GM21515 (cell line): ENCODE results near the gene SCNM1.
"Not testable (repeated sequence)": the region's sequence is repeated elsewhere in the genome, so short reads cannot be mapped to it uniquely, and the experiment has no call there.

Source experiments
- ATAC-seq: cut with Tn5 transposase; IDR thresholded peaks from one replicate; pipeline ENCODE4 v1.9.1; 2021; ENCODE audit not compliant: unreplicated experiment

The SCNM1 gene

DNA sequence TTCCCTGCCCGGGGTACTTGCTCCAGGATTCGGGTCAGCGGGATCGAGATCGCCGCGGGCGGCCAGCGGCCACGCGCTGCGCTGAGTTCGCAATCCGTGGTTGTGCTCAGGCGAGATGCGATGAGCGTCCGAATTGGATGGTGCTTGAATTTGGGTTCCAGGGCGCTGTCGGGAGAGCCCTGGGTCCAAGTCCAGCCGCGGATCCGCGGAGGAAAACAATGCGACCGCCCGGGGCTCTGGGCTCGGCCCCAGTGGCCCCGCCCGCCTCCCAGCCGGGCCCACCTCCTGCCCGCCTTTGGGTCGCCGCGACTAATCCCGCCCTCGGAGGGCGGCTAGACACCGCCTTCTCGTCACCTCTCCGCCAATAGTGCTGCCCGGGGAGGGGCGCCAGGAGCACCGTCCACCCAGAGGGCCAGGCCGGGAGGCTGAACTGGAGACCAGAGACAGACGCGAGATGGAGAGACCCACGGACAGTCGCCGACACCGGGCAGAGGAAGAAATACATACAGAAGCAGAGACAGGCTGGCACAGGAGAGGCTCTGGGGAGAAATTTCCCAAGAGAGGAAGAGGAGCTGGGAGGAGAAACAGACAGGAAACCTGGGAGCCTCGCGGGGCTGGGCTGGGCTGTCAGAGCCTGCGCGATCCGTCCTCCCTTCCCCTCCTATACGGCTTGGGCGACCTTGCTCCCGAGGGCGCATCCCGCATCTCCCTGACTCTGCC lies 19.4 kb upstream of the SCNM1 start, which contains the start of gene SEMA6C:
Gene SEMA6C, minus strand, starts transcription at position 220 of the 720 bp plus-strand sequence. CDS start 4,010 bp downstream, outside the sequence.
- peak; percentile 96 for ATAC-seq

DNA sequence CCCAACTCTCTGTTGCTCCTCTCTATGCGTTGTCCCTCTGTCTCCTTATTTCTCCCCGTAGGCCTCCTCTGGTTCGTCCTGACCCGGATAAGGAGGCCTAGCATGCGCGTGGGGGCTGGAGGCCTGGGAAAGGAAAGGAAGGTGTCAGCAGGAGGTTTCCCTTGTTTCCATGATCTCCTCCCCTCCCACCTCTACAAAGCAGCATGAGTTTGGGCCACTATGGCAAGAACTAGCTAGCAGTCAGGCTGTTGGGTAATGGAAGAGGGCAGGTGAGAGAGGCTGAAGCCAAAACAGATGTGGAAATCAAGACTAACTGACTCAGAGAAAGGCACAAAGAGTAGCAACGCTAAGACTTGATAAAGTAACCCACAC lies 18.8 kb upstream of the SCNM1 start:
- ATAC-seq = no peak

DNA sequence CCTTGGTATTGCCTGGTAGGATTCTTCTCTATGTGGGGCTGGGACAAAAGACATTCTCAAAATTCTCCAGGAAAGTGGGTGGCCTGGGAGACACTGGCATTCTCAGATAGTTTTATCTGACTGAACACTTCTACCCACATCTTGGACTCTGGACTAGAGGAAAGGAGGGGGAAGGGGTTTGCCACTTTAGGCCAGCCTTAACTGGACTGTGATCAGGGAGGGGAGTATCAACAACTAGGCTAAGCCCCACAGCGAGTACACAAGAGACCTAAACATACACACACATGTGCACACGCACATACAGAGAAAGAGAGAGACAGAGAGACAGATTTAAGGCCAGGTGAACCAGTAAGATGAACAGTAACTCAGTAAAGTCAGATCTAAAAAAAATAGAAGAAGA lies 18.3 kb upstream of the SCNM1 start:
- ATAC-seq = no peak

DNA sequence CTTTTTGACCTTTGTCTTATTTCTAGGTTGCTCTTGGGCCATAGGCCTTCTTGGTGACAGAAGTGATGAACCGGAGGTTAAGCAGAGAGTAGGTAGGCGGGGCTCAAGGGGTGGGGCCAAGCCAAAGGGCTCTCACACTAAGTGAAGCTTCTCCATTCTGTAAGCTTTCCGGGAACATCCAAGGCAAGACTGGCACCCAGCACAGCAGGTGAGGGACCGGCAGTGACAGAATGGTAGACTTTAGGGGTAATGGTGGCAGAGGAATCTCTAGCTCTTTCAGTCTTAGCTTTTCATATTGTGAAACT lies 9.5 kb upstream of the SCNM1 start, which contains the start of gene TNFAIP8L2:
Gene TNFAIP8L2, plus strand, starts transcription at position 135 of the 305 bp plus-strand sequence. CDS start 2,049 bp downstream, outside the sequence.
- peak; percentile 61 for ATAC-seq

DNA sequence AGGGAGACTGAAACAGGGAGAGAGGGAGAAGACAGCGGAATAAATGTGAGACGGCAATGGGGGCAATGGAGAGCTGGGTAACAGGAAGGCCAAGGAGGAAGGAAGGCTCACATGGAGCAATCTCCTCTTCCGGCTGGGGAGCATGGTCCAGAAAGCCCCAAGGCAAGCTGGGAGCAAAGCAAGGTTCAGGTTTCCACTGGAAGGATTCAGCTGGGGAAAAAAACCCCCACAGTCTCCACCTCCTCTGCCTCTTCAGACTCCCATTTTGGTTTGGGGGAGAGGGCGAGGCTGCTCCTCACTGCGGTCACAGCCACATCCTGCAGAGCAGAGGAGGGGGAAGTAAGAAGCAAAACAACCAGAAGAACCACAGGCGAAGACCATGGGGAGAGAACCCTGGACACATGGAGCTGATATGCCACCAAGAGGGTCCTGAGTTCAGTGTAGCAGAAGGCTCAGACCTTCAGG lies 8.8 kb upstream of the SCNM1 start:
- ATAC-seq = no peak

DNA sequence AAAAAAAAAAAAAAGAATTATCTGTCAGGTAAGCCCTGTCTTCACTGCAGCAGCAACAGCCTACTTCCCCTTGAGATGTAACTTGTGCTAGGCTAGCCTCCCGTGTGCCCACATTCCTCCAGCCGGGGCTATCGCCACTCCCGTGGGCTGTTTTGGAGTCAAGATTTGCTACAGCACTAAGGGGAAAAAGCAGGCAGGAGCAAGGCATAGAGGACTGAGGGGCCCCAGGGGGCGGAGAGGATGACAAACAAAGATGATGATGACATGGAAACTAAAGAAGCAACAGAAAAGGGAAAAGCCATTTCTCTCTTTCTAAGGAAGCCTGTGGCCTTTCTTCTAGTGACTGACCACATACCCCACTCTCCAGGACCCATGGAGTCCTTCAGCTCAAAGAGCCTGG lies 7.6 kb upstream of the SCNM1 start:
- ATAC-seq = no peak

DNA sequence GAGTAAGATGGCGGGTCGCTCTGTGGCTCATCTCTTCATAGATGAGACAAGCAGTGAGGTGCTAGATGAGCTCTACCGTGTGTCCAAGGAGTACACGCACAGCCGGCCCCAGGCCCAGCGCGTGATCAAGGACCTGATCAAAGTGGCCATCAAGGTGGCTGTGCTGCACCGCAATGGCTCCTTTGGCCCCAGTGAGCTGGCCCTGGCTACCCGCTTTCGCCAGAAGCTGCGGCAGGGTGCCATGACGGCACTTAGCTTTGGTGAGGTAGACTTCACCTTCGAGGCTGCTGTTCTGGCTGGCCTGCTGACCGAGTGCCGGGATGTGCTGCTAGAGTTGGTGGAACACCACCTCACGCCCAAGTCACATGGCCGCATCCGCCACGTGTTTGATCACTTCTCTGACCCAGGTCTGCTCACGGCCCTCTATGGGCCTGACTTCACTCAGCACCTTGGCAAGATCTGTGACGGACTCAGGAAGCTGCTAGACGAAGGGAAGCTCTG lies 7.1 kb upstream of the SCNM1 start:
- no peak for ATAC-seq

DNA sequence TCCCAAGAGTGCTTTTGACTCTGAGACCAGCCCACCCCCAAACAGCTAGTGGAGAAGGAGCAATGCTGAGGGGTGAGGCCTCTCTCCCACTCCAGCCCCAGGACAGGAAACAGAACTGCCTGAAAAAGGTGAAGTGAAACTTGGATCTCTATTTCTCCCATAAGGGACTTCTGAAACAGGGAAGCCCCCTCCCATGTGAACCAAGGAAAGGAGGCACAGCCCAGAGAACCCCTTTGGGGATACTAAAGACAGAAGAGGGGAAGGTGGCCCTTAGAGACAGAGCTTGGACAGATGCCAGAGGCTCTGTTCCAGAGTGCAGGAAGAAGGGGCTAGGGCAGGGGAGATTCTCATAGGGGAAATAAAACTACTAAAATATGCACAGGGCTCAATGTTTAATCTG lies 6.6 kb upstream of the SCNM1 start:
- ATAC-seq = no peak

DNA sequence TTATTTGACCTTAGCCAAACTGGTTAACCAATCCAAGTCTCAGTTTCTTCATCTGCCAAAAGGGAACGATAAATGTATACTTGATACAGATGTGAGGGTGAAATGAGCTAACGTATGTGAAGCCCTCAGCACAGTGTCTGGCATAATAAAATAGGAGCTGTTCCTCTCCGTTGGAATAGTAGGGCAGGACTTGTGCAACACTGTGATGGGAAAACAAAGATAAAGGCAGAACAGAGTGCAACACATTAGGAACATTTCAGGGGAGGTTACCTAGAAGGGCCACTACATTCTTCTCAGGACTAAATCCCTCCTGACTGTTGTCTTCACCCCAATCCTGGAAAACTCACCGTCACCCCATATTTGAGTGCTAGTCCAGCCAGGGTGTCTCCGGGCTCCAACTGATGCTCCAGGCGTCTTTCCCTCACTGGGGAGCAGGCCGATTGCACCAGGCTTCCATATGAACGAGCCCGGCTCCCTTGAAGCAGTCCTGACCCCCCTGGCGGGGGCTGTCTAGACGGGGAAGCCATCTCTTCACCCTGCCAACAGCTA lies 1.1 kb upstream of the SCNM1 start:
- no peak for ATAC-seq

DNA sequence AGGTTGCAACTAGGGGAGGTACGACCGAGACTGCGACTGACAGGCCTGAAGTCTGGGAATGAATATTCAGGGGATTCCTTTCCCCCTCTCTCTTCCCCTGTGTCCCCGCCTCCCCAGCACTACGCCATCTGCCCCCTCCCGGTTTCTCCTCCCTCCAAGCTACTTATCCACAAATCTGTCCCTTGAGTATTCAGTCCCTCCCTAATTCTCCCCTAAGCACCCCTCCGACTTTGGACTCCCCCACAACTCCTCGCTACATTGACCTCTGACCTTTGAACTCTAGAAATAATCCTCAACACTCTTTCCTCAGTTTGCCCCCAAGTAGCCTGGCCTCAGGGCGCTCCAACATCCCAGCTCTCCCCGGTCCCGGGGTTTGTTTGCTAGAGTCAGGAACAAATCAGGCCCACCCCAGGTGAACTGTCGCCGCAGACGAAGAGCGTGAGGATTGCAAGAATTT lies 635 bp upstream of the SCNM1 start:
- peak; percentile 11 for ATAC-seq

DNA sequence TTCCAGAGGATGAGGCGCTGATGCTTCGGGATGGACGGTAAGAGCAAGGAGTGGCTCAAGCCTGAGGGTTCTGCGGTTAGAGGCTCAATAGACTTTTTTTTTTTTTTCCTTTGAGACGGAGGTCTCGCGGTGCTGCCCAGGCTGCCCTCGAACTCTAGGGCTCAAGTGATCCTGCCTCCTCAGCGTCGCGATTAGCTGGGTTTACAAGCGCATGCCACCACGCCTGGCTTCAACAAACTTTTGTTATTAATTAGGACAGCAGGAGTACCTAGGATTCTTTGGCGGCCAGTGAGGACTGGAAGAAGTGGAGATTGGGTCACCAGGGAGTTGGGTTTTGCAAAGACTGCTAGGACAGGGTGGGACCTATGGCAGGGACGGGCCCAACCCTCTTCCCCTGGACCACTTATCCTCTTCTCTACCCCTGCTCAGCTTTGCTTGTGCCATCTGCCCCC lies 587 bp downstream of the SCNM1 start:
- no peak for ATAC-seq

DNA sequence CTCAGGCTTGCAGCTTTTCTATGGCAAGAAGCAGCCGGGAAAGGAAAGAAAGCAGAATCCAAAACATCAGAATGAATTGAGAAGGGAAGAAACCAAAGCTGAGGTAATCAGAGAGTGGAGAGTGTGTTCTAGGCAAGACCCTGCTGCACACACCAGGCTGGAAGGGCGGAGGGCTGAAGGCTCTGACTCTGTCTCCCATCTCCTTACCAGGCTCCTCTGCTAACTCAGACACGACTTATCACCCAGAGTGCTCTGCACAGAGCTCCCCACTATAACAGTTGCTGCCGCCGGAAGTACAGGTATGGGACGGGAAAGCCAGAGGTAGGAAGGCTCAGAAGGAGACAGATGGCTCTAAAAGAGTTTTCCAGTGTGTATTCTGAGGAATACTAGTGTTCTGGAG lies 1.2 kb downstream of the SCNM1 start:
- no peak for ATAC-seq

DNA sequence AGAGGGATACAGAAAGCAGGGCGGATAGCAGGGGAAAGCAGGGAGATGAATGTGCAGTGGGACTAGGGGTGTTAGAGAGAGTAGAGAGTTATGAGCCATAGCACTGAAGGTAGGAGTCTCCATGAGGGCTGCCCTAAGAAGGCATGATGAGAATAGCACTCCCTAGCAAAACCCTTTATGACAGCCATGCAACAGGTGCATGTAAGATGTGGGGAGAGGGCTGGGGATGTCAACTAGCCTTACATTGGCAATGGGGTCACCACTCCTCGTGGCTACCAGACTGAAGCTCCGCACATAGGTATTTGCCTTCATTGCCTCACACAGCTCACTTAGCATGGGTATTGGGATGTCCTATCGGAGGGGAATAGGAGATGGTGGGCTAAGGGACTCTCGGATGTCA lies 5.2 kb downstream of the SCNM1 start:
- no peak for ATAC-seq

DNA sequence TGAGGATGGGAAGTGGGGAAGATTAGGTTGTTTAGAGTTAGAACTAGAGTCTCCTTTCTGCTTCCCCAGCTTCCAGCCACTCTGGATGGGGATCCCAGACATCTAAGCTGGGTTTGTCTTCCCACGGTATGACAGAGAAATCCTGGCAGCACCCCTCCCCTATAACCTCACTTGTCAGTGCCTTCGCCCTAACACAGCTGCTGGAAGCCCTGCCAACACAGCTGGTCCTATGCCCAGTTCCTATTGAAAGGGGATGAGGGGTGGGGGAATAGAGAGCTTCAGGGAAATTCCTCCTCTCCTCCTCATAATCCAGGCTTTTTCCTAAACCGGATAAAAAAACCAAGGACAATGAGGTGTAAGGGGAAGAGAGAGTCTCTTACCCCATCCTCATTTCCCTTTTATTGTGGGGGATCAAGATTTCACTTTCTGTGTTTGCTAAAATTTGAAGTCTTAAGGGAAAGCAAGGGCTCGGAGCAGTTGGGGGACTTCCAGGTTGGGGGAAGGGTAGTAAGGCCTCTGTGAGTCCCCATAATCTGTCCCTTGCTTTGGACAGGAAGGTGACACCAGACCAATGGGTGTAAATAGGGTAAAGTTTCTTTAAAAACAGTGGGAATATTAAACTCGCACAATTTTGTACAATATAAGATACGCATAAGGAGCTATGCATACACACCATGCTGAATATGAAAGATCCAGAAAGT lies 9.2 kb downstream of the SCNM1 start:
- no peak for ATAC-seq

DNA sequence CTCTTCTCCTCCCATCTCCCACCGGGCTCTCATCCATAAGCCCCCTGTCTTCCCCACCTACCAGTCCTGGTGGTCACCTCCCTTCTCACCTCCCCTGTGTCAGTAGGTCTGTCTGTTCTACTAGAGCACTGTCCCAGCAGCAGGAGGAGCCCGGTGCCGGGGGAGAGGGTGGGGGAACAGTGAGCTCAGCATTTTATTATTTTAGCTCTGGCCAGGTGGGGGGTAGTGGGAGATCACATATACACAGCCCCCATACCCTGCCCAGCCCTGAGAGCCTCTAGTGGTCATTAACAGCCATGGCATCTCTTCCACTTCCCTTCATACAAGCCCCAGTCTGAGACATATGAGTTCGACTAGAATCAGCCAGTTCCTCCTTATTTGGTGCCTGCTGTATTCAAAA lies 9.9 kb downstream of the SCNM1 start, which contains the start of gene TMOD4:
Gene TMOD4, minus strand, starts transcription at position 119 of the 400 bp plus-strand sequence. CDS start 1,106 bp downstream, outside the sequence.
- ATAC-seq = no peak

DNA sequence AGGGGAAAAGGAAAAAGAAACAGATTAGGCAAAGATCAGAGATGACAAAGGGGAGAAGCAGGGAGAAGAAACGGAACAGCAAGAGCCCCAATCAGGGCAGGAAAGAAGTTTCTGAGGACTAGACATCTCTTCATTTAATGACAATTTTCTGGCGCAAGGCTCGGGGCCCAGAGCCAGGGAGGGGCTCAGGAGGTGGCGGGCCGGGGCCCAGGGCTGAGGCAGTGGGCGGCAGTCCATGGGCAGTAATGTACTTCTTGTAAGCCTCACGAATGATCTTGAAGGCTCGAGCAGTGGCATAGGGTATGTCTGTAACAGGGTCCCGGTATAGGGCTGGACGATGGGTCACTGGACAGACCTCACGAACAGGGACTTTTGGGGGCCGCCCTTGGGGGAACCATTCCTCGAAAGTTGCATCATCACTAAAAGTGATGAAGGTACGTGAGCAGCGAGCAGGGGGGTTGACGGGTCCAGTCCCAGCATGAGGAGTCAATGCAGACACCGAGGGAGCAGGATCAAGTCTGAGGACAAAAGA lies 10.6 kb downstream of the SCNM1 start:
- no peak for ATAC-seq

DNA sequence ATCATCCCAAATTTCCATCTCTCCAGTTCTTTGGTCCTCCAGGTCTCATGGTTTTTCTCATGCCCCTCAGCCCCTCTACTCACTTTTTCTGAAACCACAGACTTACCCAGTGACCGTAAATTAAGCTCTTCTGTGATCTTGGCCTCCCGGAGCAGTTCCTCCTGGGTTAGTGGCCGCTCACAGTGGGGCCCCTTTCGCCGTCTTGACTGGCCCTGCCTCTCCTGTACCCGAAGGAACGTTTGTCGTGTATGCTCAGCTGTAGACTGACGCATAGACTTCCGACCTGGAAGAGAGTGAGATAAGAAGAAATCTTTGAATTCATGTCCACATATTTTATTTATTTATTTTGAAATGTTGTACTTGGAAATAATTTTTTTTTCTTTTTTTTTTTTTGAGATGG lies 18.3 kb downstream of the SCNM1 start:
- ATAC-seq = no peak

DNA sequence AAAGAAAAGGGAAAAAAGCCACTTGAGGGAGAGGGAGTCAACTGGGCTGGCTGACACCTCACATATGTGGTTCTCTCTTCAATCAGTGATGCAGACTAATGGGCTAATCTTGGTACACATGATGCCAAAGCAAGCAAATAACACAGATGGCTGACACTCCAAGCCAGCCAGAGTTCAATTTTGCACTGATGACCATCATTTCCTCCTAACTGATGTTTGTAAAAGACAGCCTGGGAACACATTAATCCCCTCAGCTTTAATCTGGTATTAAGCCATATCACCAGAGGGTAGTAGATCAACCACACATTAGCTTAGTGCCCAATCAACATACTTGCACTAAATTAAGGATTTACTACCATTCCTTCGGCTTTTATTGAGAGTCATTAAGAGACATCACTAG lies 21.3 kb downstream of the SCNM1 start:
- ATAC-seq = no peak

DNA sequence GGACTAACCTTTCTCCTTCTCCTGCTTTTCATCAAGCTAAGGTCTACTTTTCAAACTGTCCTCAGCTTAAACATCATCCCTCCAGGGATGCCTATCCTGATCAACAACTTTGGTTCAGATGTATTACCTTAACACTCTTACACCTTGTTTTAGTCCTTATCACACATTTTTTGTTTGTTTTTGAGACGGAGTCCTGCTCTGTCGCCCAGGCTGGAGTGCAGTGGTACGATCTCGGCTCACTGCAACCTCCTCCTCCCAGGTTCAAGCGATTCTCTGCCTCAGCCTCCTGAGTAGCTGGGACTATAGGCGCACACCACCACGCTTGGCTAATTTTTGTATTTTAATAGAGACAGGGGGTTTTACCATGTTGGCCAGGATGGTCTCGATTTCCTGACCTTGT lies 22.7 kb downstream of the SCNM1 start:
- ATAC-seq = not testable (repeated sequence)

DNA sequence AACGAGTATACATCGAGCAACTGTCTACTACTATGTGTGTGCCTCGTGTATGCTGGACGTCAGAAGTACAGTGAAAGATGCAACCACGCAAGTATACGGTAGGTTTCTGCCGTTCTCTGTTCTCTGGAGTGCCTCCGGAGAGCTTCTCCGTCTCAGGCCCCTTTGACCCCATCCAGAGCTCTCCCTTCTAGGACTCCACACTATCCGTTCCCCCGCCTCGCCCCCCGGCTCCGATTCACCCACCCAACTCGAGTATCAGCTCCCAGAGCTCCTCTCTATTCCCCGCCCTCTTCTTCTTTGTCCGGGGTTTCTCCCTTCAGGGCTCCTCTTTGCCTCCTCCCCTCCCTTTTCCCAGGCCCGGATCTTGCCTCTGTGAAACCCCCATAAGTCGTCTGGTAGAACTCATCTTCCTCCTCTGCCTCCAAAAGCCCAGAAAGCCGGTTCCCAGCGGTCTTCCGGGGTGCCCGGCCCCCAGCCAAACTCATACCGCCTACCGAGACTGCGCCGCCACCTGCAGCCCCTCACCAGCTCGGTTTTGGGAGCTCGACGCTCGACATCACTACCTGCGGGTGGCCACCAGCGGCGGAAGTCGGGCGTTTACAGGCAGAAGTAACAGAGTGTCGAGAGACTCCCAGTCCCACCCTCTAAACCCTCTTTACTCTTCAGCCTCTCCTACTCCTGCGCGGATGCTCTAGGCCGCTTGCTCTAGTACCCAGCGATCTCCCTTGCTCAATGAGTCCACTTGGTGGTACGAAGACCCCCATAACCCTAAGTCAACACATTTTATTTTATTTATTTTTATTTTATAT lies 23.9 kb downstream of the SCNM1 start, which contains the start of gene VPS72:
Gene VPS72, minus strand, starts transcription at position 561 of the 809 bp plus-strand sequence. Its CDS starts 76 bp downstream, at position 485.
- ATAC-seq = peak; percentile 77
